CMK (cell line): ENCODE measurements around the gene GUCY2C.

Source experiments
- DNase-seq: peaks from one replicate; pipeline ENCODE4 v3.0.0-alpha.2; 2010; ENCODE audit warnings: low read depth

GUCY2C gene

DNA sequence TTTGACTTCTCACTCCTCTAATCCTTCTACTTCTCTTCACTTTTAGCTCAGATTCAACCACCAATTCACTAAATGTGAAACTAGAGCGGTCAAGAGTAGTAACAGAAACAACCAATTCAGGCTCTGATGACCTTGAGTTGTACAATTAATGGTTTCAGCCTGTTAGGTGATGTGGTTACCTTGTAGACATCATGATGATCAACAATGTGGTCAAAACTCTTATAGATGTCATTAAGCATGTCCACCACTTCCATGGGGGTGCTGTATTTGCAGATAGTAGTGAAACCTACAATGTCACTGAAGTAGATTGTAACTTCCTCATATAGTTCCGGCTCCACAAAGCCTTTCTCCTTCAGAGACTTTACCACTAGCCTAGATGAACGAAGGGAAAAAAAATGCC lies 74.6 kb downstream of the GUCY2C start:
- DNase-seq, result no peak

DNA sequence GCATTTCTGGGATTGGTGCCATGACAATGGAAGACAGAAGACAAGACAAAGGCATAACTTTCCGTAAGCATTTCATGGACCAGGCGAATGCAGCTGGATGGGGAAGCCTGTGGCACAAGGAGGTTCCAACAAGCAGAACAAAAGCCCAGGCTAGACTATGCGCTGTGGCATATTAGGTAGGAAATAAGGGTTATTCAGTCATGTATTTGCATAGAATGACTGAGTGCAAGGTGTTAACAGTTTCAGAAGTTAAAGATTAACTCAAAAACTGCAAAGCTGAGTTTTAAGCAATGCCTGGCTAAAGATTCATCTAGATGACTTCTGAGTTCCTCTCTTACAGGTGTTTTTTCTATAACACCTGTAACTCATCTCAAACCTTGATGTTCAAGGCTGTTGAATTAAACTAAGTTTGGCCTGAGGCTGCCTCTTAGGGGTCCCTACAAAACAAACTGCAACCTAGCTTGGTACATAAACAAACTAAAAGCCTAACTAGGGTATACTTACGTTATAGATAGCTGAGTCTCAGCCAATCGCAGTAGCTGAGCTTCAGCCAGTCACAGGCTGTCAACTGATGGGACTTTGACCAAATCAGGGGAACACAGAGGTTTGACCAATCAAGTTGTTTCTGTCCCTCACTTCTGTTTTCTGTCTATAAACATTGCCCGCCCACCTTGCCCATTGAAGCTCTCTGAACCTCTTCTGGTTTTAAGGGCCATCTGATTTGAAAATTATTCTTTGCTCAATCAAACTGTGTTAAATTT lies 76.5 kb downstream of the GUCY2C start:
- no peak for DNase-seq

DNA sequence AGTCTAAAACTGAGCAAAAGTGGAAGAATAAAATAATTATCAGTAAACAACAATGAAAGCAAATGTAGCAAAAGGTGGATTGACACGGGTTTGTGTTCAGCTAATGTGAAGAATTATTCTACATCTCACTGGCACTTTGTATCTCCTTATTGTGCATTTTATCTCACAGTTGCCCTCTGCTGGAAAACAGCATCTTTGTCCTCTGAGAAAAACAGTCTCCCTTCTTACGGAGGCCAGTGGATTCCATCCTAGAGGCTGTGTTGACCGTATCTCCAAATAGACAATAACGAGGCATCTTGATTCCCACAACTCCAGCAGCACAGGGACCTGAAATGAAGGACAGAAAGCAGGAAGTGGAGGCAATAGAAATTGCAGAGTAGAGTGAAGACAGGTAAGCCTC lies 77.4 kb downstream of the GUCY2C start:
- no peak for DNase-seq

DNA sequence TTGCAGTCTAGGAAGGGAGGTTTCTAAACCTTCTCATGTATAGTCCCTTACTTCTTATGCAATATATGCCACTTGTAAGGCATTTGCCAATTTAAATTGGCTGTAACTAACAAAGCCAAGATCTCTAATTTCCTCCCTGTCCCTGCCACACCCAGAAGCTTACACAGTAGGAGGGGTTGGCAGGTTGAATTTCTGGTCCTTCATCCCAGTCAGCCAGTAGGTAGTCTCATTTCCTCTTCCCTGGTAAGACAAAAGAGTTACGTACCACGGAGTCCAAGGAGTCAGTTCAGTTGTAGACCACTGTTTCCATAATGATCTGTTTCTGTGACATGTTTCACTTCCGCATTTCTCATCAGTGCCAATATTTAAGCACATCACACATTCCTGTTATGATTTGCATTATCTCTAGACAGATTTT lies 81.7 kb downstream of the GUCY2C start:
- DNase-seq, result no peak

DNA sequence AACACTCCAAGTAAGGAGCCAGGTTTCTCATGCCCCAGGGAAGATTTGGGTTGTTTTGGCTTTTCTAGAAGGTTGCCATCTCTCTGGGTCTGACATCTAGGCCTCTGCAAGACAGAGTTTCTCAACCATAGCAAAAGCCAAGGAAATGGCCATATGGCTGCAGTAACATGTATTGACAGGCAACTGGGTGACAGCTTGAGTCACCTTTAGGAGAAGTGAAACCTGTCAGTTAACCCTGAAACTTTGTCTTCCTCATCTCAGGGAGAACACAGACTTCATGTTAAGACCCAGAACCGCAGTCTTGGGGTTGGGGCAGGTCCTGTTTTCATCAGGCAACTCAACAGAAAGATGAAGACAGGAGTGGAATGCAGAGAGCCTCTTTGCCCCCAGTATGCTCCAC lies 82.7 kb downstream of the GUCY2C start:
- DNase-seq, result no peak

DNA sequence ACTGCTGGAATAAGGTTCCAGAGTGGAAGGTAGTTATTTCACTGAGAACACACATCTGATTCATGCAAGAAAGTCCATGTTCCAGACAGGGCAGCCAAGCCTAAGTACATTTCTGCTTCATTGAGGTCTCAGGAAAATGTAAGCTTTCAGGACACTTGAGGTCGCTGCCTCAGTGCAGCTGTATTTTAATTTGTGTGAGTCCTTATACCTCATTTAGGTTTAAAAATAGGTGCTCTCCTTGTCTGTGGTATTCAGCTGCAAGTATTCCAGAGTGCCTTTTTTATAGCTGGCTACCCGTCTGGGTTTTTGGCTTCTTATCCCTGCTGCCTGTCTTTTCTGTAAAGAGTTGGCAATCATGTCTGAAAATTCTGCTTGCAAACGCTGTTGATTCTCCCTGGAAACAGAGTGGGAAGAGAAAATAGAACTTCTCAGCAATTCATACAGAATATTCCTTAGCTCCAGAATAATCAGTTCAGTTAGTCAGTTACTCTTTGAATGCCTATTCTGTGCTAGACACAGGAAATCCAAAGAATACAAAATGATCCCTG lies 83.4 kb downstream of the GUCY2C start:
- DNase-seq, result no peak

DNA sequence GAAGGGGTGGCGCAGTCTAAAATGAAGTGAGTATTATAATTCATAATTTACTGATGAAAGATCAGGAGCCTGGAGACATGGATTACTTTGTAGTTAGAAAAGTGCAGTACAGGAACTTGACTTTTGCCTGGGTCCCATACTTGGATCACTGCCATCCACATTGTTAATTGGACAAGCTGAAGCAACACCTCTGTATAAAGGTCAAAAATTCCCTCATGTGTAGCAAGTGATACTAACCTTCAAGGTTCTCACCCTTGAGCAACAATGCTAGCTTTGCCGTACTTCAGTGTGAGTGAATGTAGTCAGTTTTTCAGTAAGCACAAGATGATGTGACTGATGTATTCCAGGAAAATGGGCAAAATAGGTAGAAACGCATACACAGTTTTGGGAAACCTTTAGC lies 84.1 kb downstream of the GUCY2C start:
- DNase-seq, result no peak

DNA sequence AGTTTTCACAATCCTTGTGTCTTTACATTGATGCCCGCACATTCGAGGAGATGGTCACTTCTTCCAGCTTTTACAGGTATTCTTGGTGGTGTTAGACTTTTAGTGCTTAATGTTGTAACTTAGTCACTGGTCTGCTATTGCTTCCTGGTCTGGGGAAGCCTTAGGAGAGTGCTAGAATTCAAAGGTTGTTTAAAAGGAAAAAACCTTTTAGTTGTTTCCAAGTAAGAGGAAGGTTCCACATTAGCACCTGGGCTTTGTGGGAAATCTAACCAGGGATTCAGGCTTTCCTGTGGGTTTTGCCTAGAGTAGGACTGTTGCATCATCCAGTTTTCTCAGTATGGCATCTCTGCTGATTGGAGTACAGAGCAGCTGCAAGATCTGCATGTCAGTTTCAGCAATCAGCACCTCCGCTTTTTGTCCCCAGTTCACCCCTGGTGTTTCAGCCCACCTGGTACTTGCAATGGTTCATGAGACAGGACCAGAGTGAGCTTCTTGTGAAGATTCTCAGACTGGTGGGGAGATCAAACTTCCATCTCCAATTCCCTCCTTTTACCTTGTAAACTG lies 84.7 kb downstream of the GUCY2C start:
- DNase-seq, result no peak

DNA sequence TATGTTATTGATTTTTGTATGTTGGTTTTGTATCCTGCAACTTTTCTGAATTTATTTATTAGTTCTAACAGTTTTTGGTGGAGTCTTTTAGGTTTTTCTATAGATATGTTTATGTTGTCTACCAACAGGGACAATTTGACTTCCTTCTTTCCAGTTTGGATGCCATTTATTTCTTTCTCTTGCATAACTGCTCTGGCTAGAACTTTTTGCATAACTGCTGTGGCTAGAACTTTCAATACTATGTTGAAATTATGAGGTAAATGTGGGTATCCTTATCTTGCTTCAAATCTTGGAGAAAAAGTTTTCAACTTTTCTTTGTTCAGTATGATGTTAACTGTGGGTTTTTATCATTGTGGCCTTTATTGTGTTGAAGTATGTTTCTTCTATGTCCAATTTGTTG lies 88.8 kb downstream of the GUCY2C start:
- DNase-seq, result no peak

DNA sequence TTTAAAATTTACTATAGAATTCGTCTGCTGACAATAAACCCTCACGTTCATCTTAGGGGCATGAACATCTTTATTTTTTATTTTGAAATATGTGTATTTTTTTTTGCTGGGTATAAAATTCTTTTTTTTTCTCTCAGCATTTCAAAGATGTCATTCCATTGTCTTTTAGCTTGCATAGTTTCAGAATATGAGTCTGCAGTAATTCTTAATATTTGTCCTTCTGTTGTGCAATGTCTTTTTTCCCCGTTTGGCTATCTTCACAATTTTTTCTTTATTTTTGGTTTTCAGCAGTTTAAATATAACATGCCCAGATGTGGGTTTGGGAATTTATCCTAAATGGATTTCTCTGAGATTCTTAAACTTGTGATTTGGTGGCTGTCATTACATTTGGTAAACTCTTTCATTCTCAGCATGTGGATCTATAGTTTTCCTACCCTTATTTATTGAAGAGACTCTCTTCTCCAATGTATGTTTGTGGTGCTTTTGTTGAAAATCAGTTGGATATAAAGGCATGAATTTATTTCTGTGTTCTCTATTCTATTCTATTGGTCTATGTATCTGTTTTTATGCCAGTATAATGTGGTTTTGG lies 90.9 kb downstream of the GUCY2C start:
- no peak for DNase-seq

DNA sequence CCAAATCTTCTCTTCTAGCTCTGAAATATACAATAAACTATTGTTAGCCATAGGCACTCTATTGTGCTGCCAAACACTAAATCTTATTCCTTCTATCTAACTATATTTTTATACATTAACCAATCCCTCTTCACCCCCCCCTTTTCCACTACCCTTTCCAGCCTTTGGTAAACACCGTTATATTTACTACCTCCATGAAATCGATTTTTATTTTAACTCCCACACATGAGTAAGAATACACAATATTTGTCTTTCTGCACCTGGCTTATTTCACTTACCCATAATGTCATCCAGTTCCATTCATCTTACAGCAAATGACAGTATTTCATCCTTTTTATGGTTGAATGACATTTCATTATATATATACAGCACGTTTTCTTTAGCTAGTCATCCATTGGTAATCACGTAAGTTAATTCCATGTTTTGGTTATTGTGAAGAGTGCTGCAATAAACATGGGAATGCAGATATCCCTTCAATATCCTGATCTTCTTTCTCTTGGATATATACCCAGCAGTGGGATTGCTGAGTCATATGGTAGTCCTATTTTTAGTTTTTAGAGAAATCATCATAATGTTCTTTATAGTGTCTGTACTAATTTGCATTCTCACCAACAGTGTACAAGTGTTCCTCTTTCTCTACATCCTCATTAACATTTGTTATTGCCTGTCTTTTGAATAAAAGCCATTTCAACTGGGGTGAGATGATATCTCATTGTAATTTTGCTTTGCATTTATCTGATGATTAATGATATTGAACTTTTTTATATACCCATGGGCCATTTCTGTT lies 94.5 kb downstream of the GUCY2C start:
- no peak for DNase-seq

DNA sequence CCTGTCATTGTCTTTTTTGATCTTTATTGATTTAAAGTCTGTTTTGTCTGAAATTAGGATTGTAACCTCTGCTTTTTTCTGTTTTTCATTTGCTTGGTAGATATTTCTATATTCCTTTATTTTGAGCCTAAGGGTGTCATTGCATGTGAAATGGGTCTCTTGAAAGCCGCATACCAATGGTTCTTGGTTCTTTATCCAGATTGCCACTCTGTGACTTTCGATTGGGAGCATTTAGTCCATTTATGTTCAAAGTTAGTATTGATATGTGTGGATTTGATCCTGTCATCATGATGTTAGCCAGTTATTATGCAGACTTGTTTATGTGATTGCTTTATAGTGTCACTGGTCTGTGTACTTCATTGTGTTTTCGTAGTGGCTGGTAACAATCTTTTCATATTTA lies 98.9 kb downstream of the GUCY2C start:
- DNase-seq, result no peak

DNA sequence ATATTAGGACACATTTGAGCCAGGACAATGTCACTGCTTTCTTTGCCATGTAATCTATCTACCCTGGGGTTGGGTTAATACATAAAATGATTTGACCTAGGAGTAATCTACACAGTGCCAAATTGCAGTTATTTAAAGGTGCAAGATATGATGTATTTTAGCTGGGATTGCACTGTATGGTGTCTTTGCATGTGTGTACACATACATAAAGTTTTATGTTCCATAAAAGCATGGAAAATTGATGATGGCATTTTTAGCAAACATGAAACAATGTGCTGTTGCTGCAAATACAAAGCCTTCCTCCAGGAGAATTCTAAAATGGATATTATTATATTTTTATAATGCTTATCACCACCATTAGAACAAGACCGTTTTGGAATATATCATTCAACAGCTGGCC lies 104.7 kb downstream of the GUCY2C start:
- DNase-seq, result no peak

DNA sequence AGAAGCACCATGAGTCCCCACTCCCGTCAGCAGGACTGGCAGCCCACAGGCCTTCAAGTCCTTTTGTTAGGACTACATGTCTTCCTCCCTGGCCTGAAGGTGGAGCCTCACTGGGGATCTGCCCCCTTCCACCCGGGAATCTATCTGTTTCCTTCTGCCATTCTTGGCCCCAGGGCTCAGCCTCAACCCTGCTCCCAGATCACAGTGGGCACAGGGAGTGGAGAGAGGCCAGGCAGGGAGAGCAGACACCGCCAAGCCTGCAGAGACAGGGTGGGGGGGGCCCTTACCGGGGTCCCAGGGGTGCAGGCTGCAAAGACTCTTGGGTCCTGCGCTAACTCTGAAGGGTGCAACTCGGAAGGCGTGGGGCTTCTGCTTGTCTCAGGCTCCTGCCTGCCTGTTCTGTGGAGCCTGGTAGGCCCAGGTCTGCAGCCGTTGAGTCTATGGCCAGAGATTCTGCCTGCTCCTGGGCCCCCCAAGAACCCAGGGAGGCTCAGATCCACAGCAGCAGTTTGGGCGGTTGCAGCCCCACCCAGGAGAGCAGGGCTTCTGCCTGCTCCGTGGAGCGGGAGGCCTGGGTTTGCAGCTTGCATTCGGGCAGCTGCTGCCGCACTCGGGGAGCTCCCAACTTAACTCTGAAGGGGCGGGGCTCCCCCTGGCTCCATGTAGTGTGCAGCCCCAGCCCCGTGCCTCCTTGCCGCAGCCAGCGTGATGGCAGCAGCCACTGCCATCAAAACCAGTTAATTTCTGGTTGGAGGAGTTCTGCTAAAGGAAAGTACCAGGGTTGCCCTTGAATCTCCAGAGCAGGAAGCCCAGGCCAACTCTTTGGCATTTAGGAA lies 107.0 kb downstream of the GUCY2C start:
- no peak for DNase-seq

DNA sequence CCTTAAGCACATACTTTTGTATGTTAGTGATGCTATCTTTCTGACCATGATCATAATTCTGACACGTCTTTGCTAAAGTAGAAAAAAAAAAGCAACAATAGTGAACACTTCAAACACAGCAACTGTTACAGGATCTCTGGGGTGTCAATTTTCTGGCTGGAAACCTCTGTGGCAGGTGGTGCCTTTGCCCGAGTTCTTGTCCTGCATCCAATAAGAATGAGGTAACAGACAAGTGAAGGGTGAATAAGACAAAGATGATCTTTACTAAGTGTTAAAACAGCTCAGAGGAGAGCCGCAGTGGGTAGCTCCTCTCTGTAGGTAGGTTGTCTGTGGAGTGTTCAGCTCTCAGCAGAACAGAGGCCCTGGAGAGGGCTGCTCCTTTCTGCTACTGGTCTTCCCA lies 107.8 kb downstream of the GUCY2C start:
- DNase-seq, result no peak

DNA sequence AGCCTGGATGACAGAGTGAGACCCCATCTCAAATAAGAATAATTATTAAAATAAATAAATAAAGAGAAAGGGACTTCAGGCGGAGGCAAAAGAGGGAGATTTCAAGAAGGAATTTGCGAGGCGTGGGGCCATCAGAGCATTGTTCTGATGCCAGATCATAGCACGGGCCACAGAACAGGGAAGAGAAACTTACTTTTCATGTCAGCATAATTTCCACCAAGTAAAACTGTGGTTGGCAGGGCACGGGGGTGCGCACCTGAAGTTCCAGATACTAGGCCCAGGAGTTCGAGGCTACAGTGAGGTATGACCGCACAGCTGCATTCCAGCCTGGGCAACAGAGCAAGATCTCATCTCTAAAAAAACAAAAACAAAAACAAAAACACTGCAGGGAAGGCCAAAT lies 117.8 kb downstream of the GUCY2C start:
- no peak for DNase-seq

DNA sequence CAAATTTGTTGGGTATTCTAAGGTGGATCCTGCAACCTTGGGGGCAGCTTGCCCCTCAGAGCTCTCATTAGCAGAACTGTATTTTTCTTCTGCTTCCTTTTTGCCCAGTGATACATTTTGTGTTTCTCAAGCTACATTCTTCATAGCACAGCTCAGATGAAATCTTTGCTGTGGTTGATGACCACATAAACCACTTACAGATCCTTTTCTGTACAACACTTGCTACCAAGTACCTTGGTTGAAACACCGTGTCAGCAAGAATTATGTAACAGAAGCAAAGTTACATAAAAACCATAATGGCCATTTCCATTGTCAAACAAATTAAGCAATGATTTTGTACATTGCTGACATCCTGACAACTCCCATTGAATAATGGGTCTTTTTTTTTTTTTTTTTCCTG lies 119.1 kb downstream of the GUCY2C start:
- no peak for DNase-seq

DNA sequence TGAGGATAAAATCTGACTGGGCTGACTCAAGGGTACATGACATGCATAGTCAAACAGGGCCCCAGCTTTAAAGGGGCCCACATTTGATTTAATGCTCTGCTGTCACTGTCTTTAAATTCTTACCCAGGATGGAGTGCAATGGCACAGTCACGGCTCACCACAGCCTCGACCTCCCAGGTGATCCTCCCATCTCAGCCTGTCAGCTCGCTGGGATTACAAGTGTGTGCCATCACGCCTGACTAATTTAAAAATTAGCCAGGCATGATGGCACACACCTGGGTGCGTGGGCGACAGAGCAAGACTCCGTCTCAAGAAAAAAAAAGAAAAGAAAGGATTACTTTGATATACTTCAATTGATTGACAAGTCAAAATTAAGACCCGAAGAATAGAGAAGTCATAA lies 119.5 kb downstream of the GUCY2C start:
- no peak for DNase-seq

DNA sequence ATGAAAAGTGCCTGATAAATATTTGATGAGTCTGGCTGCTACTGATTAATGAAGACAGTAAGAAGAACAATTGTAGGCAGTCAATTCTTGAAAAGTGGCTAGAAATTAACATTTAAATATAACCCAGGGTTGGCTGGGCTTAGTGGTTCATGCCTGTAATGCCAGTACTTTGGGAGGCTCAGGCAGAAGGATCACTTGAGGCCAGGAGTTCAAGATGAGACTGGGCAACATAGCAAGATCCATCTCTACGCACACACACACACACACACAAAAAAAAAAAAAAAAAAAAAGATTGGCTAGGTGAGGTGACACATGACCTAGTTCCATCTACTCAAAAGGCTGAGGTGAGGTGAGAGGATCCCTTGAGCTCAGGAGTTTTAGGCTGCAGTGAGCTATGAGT lies 120.8 kb downstream of the GUCY2C start:
- no peak for DNase-seq

DNA sequence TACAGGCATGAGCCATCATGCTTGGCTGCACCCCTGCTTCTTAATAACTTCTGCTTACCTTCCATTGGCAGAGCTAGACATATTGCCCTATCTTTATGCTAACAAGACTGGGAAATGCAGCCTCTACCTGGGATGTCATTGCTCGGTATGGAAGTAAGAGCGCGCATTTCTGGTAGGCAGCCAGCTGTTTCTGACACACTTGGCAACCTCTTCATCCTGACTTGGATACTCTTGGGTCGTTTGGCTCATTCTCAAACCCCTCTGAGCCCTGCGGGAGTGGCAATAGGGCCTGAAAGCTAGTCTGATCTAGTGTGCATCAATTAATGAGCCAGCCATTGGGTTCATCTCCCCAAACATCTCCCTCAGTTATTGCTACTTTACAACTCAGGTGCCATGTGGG lies 123.3 kb downstream of the GUCY2C start:
- no peak for DNase-seq

DNA sequence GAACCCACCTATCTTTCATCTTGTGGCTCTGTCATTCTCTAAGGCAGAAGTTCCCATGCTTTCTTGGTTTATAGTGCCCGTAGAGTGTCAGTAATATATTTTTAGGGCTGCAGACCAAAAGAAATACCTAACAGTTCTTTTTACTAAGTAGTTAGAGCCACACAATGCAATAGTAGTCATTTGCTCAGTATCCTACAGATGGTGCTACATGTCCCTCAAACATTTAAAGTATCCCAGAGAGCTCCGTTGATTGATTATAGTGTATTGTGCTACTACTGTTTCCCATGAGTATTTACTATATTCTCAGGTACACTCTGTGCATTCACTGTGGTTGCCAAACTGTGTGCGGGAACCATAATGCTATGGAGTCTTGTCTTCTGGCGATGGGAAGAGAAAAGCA lies 124.0 kb downstream of the GUCY2C start:
- no peak for DNase-seq

DNA sequence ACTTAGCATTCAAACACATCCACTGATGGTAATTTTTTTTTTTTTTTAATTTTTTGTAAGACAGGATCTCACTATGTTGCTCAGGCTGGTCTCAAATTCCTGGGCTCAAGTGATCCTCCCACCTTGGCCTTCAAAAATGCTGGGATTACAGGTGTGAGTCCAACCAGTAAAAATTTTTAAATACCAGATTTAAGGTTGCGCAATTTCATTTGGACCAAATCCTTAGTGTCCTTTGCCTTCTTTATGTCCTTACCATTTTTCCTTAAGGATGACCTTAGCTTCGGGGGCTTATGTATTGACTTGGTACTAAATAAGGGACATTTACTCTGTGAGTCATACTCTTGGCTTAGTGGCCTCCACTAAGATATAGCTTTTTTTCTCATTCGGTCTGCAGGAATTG lies 124.6 kb downstream of the GUCY2C start:
- DNase-seq, result no peak
